GM10266 (cell line): ENCODE measurements around the gene AQP11.

Source experiments
- DNase-seq: peaks from one replicate; pipeline ENCODE4 v3.0.0; 2012; ENCODE audit errors: extremely low spot score
- TF ChIP-seq, protein P1 (sequence below): IDR thresholded peaks from 2 replicates; pipeline ENCODE4 v1.5.1; 2012; ENCODE audit warnings: mild to moderate bottlenecking, low read depth; ENCODE audit not compliant: control insufficient read depth, insufficient read depth; ENCODE audit errors: missing control alignments

Gene AQP11

DNA sequence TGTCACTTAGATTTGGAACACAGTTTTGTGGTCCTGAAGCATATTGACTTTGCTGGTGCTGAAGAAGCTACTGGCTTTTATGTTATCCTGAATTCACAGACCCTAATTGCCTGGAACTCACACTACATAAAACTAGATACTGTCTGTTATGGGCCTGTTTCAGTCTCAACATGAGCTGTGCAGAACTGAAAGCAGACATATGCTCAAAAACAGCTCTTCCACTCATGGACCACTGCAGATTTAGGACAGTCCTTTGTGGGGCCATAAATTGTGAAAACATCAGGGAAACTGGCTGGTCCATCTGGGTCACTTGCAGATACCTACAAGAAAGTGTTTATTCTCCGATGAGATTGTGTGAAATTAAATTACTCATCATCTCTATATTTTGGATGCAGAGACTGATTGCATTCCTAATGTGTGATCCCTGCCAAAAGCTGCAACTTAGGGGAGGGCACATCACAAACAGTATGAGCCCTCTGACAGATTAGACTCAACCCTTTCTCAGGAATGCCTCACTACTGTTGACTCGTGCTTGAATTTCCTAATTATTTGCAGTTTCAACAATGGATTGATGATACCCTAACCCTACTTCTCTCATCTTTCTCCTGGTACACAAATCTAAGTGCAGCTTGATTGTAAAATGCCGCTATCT lies 58.0 kb downstream of the AQP11 start:
- TF ChIP-seq, protein P1, sequence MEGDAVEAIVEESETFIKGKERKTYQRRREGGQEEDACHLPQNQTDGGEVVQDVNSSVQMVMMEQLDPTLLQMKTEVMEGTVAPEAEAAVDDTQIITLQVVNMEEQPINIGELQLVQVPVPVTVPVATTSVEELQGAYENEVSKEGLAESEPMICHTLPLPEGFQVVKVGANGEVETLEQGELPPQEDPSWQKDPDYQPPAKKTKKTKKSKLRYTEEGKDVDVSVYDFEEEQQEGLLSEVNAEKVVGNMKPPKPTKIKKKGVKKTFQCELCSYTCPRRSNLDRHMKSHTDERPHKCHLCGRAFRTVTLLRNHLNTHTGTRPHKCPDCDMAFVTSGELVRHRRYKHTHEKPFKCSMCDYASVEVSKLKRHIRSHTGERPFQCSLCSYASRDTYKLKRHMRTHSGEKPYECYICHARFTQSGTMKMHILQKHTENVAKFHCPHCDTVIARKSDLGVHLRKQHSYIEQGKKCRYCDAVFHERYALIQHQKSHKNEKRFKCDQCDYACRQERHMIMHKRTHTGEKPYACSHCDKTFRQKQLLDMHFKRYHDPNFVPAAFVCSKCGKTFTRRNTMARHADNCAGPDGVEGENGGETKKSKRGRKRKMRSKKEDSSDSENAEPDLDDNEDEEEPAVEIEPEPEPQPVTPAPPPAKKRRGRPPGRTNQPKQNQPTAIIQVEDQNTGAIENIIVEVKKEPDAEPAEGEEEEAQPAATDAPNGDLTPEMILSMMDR = no peak
- DNase-seq = no peak

DNA sequence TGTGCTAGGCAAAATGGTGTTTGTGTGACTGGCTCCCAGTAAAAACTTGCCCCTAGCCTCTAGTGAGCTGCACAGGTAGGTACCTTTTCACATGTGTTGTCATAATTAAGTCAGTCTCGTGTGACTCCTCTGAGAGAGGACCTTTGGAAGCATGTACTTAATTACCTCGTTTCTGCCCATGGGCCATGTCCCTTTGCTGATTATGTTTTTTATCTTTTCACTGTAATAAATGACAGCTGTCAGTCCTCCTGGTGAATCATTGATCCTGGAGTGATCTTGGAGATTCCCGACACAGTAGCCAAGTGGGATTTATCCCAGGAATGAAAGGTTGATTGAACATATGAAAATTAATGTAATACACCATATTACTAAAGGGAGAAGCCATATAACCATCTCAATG lies 60.4 kb downstream of the AQP11 start:
- TF ChIP-seq, protein P1 = no peak
- no peak for DNase-seq

DNA sequence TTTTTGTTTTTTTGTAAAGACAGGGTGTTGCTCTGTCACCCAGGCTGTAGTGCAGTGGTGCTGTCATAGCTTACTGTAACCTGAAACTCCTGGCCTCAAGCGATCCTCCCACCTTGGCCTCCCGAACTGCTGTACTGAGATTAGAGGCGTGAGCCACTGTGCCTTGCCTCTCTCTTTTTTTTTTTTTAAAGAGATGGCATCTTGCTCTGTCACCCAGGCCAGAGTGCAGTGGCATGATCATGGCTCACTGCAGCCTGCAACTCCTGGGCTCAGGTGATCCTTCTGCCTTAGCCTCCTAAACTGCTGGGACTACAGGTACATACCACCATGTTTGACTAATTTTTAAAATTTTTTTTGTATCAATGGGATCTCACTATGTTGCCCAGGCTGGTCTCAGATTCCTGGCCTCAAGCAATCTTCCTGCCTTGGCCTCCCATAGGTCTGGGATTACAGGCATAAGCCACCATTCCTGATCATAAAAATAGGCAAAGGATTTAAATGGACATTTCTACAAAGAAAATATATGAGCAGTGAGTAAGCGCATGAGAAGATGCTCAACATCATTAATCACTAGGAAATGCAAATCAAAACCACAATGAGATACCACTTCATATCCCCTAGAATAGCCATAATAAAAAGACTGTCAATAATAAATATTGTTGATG lies 65.1 kb downstream of the AQP11 start:
- DNase-seq = no peak
- TF ChIP-seq, protein P1 = no peak

DNA sequence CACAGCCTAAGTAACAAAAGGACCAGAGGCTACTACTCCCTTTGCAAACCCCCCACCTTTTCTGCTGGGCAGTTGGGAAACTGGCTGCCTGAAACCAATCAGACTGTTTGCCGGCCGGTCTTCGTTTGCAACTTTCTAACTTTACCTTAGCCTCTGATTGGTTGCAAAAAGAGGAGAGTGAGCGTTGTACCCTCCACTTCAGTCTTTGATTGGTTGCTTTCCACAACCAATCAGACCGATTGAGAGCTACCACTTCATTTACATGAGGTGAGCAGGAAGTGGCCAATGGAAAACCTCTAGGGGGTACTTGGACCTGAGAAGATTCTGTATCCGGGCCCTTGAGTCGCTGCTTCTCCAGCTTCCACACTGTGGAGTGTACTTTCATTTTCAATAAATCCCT lies 66.6 kb downstream of the AQP11 start:
- no peak for DNase-seq

DNA sequence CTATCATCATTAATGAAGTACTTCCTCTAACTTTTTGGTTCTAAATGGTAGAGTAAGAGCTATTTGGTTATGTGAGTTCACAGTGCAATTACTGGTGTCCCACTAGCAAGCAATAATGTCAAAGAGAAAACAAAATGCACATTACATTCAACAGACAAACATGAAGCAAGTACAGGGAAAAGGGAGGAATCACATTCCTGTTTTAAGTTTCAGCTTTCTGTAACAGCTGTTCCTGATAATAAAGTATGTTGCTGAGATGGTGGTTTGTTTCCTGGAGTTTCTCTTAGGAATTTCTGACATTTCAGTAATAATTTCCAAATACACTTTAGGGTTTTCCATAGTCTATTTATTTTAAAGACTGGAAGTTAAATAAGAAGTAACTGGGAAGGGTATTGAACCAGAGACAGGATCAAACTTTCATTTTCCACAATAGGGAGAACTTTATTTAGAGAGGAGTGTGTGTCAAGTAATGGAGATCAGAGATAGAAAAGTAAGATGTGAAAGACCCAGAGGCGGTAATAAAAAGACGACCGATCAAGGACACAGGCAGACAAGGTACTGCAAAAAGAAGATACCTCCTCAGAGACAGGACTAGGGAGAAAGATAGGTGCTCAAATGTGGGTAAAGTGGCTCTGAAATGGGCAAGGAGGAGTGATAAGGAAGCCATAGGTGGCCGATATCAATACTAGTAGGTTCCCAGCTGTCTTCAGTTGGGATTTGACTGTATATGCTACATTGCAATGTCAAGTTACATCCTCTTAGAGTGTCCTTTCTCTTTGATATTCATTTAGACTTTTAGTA lies 68.7 kb downstream of the AQP11 start:
- TF ChIP-seq, protein P1 = no peak
- no peak for DNase-seq

More for the DNA sequence above, 66.6 kb downstream of the AQP11 start:
- TF ChIP-seq, protein P1 = no peak
